ENCODE measurements around the gene OR6C65.
"Not testable (repeated sequence)": the region's sequence is repeated elsewhere in the genome, so short reads cannot be mapped to it uniquely, and the experiment has no call there.

DNA sequence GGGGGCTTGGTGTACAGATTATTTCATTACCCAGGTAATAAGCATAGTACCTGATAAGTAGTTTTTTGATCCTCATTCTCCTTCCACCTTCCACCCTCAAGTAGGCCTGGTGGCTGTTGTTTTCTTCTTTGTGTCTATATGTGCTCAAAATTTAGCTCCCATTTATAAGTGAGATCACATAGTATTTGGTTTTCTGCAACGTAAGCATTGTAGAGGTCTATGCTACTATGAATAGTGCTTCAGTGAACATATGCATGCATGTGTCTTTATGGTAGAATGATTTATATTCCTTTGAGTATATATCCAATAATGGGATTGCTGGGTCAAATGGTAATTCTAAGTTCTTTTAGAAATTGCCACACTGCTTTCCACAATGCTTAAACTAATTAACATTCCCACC, 8.8 kb downstream of the OR6C65 start:
- TF ChIP-seq, protein P1, sequence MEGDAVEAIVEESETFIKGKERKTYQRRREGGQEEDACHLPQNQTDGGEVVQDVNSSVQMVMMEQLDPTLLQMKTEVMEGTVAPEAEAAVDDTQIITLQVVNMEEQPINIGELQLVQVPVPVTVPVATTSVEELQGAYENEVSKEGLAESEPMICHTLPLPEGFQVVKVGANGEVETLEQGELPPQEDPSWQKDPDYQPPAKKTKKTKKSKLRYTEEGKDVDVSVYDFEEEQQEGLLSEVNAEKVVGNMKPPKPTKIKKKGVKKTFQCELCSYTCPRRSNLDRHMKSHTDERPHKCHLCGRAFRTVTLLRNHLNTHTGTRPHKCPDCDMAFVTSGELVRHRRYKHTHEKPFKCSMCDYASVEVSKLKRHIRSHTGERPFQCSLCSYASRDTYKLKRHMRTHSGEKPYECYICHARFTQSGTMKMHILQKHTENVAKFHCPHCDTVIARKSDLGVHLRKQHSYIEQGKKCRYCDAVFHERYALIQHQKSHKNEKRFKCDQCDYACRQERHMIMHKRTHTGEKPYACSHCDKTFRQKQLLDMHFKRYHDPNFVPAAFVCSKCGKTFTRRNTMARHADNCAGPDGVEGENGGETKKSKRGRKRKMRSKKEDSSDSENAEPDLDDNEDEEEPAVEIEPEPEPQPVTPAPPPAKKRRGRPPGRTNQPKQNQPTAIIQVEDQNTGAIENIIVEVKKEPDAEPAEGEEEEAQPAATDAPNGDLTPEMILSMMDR (IDR thresholded peaks at IDR 0.05), result not testable (repeated sequence)
- not testable (repeated sequence) for TF ChIP-seq POLR2A (IDR thresholded peaks at IDR 0.05)
